ENCODE measurements around the gene BTBD2.

Gene BTBD2

DNA sequence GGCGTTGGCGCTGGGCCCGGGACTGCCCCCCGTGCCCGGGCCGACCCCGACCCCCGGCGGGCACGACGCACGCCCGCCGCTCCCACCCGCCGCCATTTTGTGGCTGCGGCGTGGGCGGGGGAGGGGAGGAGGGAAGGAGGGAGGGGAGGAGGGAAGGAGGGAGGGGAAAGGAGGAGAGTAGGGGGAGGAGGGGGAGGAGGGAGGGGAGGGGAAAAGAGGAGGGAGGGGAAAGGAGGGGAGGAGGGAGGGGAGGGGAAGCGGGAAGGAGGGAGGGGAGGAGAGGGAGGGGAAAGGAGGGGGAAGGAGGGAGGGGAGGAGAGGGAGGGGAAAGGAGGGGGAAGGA lies at the start of gene BTBD2:
TSS of gene BTBD2 (minus strand) at position 107 of the 343 bp plus-strand sequence. CDS start at position 96, 11 bp downstream.
- H3K4me3 ChIP-seq (ENCODE audit: low read length): peak within 1 kb of the TSS; percentile 65
- DNase-seq (ENCODE audit: low read depth): peak; percentile 79

DNA sequence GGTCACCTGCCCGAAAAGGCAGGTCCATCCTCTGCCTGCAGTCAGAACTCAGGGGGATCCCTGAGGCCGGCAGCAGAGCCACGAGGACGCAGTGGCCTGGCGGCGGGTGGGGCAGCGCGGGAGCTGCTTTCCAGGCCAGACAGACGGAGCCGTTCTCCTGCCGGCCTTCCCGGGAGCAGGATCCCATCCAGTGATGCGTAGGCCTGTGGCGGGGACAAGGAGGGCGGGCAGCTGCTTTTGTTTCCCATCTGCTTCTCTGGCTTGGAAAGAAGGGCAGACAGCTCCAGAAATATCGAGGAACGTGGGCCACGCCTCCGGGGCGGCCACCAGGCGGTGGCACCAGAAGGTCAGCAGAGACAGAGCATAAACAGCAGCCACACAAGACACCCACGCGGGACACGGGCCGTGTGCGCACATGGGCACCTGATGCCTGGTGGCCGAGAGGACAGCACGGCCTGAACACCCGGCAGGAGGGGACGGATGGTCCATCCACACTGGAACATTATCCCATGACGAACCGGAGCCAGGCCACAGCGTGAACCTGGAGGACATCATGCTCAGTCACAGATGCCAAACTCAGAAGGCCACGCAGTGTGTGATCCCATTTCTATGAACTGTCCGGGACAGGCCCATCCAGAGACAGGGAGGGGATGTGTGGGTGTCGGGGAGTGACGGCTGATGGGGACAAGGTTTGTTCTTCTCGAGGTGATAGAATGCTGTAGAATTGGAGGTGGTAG lies 49.4 kb upstream of the BTBD2 start:
- DNase-seq (ENCODE audit: low read depth): no peak
- no peak overlapping the region for H3K4me3 ChIP-seq (ENCODE audit: low read length)
- TF ChIP-seq, protein P1, sequence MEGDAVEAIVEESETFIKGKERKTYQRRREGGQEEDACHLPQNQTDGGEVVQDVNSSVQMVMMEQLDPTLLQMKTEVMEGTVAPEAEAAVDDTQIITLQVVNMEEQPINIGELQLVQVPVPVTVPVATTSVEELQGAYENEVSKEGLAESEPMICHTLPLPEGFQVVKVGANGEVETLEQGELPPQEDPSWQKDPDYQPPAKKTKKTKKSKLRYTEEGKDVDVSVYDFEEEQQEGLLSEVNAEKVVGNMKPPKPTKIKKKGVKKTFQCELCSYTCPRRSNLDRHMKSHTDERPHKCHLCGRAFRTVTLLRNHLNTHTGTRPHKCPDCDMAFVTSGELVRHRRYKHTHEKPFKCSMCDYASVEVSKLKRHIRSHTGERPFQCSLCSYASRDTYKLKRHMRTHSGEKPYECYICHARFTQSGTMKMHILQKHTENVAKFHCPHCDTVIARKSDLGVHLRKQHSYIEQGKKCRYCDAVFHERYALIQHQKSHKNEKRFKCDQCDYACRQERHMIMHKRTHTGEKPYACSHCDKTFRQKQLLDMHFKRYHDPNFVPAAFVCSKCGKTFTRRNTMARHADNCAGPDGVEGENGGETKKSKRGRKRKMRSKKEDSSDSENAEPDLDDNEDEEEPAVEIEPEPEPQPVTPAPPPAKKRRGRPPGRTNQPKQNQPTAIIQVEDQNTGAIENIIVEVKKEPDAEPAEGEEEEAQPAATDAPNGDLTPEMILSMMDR (IDR thresholded peaks at IDR 0.05; ENCODE audit: insufficient read depth, low read depth, low read length, missing control alignments): no peak

More for the DNA sequence above, at the start of gene BTBD2:
- TF ChIP-seq, protein P1 (IDR thresholded peaks at IDR 0.05; ENCODE audit: insufficient read depth, low read depth, low read length, missing control alignments): no peak

DNA sequence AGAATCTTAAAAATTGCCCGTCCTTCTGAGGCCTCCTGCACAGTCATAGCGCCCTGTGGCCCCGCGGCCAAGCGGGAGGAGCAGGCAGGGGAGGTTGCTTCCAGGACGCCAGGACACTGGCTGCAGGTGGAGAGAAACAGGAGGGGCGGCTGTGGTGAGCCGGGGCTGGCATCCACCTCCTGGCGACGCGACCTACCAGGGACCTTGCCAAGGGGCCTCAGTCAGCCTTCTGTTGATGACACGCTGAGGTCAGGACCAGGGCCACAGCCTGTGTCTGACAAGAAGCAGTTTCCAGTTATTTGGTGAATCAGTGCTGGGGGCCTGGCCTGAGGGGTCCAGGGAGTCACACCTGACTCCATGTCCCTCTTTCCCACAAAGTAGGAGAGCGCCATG lies 48.9 kb upstream of the BTBD2 start:
- TF ChIP-seq, protein P1 (IDR thresholded peaks at IDR 0.05; ENCODE audit: insufficient read depth, low read depth, low read length, missing control alignments): no peak
- no peak for DNase-seq (ENCODE audit: low read depth)
- H3K4me3 ChIP-seq (ENCODE audit: low read length): no peak overlapping the region

DNA sequence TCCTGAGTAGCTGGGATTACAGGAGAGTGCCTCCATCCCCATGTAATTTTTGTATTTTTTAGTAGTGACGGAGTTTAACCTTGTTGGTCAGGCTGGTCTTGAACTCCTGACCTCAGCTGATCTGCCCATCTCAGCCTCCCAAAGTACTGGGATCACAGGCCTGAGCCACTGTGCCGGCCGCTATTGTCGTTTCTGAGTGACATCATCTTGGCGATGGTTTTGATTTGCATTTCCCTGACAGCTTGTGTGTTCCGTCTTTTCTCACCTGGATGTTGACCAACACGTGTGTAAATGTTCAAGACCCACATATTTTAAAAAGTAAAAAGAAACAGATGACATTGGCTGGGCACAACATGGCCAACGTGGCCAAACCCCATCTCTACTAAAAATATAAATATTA lies 48.3 kb upstream of the BTBD2 start:
- DNase-seq (ENCODE audit: low read depth): no peak
- H3K4me3 ChIP-seq (ENCODE audit: low read length): no peak overlapping the region
- TF ChIP-seq, protein P1 (IDR thresholded peaks at IDR 0.05; ENCODE audit: insufficient read depth, low read depth, low read length, missing control alignments): no peak

DNA sequence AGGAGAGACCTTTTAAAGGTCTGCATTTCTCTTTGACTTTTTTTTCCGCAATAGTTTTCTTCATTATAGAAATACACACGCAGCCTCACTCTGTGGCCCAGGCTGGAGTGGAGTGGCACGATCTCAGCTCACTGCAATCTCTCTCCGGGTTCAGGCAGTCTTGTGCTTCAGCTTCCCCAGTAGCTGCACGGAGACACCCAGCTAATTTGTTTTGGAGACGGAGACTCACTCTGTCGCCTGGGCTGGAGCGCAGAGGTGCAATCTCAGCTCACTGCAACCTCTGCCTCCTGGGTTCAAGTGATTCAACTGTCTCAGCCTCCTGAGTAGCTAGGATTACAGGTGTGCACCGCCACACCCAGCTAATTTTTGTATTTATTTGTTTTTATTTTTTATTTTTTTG lies 47.3 kb upstream of the BTBD2 start:
- H3K4me3 ChIP-seq (ENCODE audit: low read length): no peak overlapping the region
- no peak for DNase-seq (ENCODE audit: low read depth)
- TF ChIP-seq, protein P1 (IDR thresholded peaks at IDR 0.05; ENCODE audit: insufficient read depth, low read depth, low read length, missing control alignments): no peak

DNA sequence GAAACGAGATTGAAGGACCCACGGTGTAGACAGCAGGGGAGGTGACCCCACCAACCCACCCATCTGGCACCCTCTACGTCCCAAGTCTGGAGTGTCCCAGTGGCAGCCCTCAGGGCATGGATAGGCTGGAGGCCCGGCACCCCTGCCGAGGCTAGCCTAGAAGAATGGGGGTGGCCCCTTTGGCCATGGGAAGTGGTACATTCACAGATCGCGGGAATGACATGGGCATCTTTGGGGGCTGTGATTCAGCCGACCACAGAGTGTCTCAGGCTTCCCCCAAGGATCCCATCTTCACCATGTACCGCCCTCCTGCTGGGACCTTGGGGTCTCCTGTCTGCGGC lies 46.8 kb upstream of the BTBD2 start:
- no peak for DNase-seq (ENCODE audit: low read depth)
- peak overlapping the region; percentile 61 for H3K4me3 ChIP-seq (ENCODE audit: low read length)
- TF ChIP-seq, protein P1 (IDR thresholded peaks at IDR 0.05; ENCODE audit: insufficient read depth, low read depth, low read length, missing control alignments): no peak

Measured in epithelial cell of esophagus (primary cell).